GM21515 (cell line): ENCODE results near the gene NOLC1.
"Not testable (repeated sequence)": the region's sequence is repeated elsewhere in the genome, so short reads cannot be mapped to it uniquely, and the experiment has no call there.

Experiments used
- ATAC-seq: cut with Tn5 transposase; IDR thresholded peaks from one replicate; pipeline ENCODE4 v1.9.1; 2021; ENCODE audit not compliant: unreplicated experiment

Gene NOLC1

DNA sequence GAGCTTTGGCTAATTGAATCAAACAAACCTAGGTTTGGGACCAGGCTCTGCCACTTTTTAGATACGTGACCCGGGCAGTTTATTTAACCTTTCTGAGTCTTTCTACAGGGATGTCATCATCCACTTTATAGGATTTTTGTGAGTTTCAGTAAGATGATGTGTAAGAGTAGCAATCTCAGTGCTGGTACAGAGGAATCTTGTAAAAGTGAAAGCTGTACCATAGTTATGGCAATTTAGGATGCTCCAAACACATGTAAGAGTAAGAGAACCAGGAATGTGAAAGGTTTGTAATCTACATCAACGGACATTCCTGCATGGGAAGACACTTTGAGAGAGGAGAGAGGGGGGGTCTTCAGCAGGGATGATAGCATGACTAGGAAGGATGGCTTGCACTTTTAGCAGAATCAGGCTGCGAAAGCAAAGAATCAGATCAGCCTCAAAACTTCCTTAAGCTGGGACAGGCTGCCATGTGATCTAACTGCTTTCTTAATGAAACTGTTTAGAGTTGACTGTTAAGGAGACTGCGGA lies 968 bp downstream of the NOLC1 start:
- no peak for ATAC-seq

DNA sequence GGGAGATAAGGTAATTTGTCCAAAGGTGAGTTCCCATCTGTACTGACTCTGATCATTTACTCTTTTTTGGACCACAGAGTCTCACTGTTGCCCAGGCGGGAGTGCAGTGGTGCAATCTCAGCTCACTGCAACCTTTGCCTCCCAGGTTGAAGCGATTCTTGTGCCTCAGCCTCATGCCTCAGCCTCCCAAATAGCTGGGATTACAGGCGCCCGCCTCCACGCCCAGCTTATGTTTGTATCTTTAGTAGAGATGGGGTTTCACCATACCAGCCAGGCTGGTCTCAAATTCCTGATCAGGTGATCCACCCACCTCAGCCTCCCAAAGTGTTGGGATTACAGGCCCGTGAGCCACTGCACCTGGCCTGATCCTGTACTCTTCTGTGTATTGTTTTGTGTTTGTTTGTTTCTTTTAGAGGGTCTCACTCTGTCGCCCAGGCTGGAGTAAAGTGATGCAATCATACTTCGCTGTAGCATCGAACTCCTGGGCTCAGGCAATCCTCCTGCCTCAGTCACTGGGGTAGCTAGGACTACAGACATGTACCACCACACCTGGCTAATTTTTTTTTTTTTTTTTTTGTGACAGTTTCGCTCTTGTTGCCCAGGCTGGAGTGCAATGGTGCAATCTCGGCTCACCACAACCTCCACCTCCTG lies 2.4 kb downstream of the NOLC1 start:
- ATAC-seq, result no peak

DNA sequence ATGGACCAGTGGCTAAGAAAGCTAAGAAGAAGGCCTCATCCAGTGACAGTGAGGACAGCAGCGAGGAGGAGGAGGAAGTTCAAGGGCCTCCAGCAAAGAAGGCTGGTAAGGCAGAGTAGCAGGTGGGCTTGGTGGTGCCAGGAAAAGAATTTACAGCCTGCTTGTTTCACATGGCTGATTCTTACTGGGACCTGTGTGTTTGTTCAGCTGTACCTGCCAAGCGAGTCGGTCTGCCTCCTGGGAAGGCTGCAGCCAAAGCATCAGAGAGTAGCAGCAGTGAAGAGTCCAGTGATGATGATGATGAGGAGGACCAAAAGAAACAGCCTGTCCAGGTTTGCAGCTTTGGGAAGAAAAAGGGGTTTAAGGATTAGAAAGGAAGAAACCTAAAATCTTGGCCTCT lies 5.0 kb downstream of the NOLC1 start:
- ATAC-seq, result no peak

DNA sequence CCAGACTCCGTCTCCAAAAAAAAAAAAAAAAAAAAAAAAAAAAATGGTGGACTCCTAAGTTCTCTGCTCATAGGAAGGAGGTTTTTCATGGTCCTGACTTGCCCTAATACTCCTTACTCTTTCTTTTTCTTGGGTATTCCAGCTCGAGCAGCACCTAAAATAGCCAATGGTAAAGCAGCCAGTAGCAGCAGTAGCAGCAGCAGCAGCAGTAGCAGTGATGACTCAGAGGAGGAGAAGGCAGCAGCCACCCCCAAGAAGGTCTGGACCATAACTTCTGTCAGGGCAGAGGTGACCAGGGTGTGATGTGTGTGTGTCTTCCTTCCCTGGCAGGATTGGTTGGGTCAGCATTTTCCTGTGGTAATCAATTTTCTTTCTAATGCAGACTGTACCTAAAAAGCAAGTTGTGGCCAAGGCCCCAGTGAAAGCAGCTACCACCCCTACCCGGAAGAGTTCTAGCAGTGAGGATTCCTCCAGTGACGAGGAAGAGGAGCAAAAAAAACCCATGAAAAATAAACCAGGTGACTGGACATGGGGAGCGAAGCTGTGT lies 6.9 kb downstream of the NOLC1 start:
- no peak for ATAC-seq

DNA sequence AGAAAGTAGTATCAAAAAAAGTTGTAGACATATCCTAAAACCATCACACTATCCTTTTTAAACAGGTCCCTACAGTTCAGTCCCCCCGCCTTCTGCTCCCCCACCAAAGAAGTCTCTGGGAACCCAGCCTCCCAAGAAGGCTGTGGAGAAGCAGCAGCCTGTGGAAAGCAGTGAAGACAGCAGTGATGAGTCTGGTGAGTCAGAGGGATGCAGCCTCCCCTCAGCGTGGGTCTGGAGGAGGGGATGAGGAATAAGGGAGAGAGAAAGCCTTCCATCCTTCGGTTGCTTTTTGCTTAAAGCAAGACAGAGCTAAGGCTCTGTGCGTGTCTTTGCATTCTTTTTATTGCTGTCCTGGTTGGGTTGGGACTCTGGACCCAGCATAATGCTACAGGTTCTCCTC lies 7.6 kb downstream of the NOLC1 start:
- no peak for ATAC-seq

DNA sequence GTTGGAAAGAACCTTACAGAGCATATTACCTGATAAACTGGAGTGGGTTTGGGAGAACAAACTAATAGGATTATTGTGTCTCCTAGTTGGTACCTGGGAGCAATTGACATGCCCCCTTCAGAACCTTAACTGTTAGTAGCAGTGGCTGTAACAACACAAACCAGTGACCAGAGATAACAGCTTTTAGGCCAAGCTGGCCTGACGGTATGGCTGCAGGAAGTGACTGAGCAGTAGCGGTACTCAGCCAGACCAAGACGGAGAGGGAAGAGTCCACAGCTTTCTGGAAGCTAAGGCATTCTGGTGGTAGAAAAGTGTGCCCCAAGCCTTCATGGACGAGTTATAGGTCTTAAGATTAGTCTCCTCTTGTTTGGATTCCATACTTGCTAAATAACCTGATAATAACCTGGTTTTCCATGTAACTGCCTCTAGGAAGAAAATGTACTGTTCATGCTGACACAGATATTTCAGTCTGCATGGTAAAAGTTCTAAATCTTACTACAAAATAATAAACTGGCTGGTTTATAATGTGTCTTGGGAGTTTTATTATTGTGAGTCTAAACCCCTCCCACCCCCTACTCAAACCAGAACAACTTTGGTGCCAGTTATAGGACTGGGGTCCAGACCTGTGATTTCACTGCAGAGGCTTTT lies 11.3 kb downstream of the NOLC1 start:
- ATAC-seq, result no peak

DNA sequence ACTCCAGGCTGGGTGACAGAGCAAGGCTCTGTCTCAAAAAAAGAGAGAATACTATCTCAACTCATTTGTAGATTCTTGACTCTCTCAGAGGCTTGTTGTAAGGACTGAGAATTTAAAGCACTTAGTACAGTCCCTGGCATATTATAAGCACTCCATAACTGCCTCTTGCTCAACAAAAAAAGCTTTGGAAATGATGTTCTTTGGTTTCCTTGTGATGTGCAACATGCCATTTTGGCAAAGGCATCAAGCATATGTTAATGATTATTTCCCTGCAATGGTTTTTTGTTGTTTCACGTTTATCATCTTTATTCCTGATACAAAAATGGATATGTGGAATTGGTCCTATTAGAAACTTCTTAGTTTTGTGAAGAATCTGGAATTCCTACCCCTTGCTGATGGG lies 15.7 kb downstream of the NOLC1 start:
- no peak for ATAC-seq

DNA sequence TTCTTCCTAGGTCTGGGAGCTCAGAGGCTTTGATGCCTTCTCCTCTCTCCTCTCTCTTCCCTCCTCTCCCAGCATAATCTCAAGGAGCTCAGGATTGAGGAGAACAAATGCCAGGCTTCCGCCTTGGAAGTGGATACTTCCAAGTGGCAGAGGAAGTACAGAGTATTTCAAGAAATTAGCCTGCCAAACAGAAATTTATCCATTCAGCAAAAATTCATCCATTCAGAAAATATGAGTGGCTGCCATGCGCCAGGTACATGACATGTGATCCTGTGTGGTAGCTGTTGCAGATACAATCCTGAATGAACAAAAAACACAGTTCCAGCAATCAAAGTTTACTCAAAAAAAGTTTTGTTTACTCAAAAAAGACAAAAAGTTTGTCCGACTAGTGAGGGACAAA lies 18.4 kb downstream of the NOLC1 start:
- ATAC-seq, result no peak

DNA sequence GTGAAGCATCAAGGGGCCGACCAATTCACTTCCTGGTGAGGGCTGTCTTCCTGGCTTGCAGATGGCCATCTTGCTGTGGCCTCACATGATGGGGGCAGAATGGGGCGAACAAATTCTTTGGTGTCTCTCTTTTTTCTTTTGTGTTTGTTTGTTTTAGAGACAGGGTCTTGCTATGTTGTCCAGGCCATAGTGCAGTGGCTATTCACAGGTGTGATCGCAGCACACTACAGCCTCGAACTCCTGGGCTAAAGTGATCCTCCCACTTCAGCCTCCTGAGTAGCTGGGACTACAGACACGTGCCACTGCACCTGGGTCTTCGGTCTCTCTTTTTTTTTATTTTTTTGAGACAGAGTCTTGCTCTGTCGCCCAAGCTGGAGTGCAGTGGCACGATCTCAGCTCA lies 20.1 kb downstream of the NOLC1 start:
- no peak for ATAC-seq

DNA sequence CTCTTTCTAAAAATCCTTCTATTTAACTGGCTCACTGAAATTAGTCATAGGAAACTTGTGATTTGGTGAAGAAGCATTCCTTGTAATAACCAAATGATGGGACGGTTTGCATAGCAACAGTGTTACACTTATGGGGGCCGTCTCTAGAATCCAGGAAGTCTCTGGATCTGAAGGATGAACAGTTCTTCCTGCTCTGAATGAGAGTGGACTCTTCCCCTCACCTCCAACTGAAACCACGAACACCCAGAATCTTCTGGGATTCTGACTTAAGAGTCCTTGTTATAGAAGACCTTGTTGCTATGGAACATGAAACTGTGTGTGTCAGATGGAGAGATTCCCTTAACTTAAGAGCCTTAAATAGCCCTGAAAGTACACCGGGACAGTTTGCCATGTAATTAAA lies 23.2 kb downstream of the NOLC1 start:
- ATAC-seq, result no peak

DNA sequence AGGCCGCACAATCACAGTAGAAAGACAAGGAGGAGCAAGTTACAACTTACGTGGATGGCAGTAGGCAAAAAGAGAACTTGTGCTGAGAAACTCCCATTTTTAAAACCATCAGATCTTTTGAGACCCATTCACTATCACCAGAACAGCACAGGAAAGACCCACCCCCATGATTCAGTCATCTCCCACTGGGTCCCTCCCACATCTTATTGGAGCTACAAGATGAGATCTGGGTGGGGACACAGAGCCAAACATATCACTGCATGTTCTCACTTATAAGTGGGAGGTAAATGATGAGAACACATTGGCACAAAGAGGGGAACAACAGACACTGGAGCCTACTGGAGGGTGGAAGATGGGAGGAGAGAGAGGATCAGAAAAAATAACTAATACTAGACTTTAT lies 32.4 kb downstream of the NOLC1 start:
- ATAC-seq, result no peak

DNA sequence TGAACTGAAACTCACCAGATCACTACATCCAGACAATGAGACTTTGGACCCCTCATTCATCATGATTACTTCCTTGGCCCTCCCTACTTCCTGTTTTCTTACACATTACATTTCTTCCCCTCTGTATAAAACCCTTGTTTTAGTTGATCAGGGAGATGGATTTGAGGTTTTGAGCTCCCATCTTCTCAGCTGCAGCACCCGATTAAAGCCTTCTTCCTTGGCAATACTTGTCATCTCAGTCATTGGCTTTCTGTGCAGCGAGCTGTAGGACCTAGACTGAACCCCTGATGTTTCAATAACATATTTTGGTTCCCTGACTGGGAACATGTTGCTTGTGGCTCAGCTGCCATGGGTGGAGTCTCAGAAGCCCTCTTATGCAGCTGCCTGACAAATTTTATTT lies 33.1 kb downstream of the NOLC1 start:
- ATAC-seq, result no peak

DNA sequence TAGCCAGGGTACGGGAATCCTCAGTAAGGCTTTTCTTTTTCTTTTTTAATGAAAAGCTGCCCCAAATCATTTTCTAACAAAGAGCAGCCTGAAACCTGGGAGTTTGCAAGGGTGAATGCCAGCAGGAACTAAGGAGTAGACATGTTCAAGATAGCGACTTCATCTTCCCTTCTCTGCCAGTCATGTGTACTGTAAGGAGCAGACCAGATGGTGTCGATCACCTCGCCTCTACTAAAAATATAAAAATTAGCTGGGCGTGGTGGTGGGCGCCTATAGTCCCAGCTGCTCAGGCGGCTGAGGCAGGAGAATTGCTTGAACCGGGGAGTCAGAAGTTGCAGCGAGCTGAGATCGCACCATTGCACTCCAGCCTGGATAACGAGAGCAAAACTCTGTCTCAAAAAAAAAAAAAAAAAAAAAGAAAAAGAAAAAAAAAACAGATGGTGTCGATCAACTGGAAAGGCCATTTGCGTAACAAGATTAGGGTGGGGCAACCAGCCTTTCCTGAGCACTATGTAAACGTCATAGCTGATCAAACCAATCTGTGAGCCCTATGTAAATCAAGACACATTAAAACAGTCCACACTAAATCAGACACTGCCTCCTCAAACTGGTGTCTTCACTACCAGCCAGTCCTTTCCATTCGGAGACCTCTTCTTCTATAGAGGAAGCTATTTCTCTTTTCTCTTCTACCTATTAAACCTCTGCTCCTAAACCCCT lies 33.8 kb downstream of the NOLC1 start:
- ATAC-seq, result no peak

DNA sequence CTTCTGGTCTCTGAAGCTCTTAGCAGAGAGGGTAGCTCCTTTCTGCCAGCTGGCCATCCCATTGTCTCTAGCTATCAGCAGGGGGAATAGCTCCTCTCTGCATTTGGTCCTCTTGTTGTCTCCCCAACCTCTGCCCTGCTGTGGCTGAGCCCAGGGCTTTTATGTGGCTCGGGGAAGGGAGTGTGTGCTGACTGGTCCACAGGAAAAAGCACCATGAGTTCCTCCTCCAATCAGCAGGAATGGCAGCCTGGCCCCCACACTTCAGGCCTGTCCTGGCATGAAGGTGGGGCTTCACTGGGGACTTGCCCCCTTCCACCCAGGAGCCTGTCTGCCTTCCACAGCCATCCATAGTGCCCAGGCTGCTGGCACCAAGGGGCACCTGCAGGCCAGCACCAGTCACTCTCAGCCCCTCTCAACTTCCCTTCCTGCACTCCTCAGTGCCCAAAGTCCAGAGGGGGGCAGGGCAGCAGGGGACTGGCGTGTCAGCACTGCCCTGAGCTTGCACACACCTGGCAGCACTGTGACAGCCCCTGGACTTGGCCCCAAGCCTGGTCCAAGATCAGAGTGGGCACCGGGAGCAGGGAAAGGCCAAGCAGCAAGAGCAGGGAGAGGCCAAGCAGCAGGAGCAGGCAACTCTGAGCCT lies 36.2 kb downstream of the NOLC1 start:
- ATAC-seq, result no peak

DNA sequence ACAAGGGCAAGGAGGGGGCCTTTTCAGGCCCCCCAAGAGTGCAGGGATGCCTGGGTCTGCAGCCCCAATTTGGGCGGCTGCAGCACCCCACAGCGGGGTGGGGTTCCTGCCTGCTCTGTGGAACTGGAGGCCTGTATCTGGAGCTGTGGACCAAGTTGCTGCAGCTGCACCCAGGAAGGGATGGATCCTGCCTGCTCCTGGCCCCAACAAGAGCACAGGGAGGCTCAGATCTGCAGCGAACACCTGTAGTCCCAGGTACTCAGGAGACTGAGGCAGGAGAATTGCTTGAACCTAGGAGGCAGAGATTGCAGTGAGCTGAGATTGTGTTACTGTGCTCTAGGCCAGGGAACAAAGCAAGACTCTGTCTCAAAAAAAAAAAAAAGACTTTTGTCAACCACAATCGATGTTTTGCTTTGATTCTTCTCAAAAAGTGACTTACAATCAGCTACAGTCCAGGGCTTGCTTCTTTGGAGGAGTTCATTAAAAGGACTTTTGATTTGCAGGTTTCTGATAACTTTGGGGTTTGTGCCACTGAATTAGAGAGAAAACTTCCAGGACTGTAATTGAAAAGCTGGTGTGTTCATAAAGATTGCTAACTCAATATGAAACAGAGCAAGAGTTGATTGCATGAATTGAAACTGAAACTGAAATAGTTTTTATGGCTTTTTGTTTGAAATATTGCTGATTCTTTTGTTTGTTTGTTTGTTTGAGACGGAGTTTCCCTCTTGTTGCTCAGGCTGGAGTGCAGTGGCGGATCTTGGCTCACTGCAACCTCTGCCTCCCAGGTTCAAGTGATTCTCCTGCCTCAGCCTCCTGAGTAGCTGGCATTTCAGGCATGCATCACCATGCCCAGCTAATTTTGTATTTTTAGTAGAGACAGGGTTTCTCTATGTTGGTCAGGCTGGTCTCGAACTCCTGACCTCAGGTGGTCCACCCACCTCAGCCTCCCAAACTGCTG lies 37.0 kb downstream of the NOLC1 start:
- not testable (repeated sequence) for ATAC-seq

DNA sequence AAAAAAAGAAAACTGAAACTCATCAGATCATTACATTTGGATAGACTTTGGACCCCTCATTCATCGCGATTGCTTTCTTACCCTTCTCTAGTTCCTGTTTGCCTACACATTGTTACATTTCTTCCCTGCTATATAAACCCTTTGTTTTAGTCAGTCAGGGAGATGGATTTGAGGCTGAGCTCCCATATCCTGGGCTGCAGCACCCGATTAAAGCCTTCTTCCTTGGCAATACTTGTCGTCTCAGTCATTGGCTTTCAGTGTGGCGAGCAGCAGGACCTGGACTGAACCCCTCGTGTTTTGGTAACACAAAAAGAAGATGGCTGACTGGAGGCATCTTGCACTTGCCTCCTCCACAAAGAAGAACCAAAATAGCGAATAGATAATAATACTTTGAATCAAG lies 39.8 kb downstream of the NOLC1 start:
- no peak for ATAC-seq

DNA sequence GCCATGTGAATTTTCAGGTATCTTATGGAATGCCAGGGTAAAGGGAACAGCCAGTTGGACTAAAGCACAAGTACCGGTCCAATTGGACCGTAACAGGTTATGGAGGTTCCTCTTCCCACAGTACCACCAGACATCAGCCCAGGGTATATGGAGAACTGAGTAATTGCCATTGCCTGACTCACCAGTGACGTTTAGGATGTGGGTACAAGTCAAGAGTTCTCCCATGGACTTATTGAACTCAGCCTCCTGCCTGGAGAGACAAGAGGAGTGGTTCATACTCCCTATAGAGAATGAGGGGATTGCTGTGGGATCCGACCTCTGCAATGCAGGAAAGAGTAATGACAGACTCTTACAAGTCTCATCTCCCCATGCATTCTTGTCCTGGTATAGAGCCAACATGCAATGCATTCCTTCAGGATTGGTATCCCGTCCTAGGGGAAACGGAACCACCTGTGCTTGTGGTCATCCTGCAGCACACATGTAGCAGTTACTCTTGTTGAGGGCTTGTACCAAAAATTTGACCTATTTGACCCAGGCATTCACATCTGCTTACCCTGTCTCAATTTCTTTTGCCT lies 43.2 kb downstream of the NOLC1 start:
- no peak for ATAC-seq

DNA sequence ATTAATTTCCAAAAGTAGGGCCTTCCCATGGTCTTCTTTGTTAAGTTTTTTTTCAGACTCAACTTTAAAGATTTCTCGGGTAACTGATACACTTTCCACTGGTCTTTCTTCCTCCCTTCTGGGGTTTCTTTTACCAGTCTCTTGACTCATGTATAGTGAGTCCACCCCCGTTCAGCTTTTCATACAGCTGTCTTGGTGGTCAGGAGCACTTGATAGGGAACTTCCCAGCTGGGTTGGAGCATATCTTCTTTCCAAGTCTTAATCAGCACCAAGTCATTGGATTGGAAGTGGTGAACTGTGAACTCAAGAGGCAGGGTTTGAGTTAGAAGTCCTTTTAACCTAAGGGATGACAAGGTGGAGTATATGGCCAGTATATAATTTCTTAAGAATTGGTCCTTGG lies 44.7 kb downstream of the NOLC1 start:
- ATAC-seq, result no peak

DNA sequence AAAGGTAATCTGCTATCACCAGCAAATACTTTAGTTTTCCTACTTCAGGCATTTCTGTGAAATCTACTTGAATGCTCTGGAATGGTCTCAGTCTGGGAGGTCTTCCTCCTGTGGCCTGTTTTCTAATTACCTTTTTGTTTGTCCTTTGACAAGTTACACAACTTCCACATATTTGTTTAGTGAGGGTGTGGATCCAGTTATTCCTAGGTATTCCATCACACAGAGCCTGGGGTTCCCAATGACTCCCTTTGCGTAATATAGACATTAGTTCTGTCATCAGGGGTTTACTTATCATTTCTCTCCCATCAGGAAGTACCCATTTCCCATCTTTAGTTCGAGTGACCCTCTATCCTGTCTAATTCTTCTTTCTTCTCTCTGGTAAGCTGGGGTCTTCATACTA lies 45.8 kb downstream of the NOLC1 start:
- no peak for ATAC-seq
